GM19351 (cell line): ENCODE results near the gene TOPAZ1.

Source experiments
- ATAC-seq: cut with Tn5 transposase; IDR thresholded peaks from one replicate; pipeline ENCODE4 v1.9.1; 2021; ENCODE audit warnings: mild to moderate bottlenecking, moderate library complexity; ENCODE audit not compliant: unreplicated experiment

The TOPAZ1 gene

DNA sequence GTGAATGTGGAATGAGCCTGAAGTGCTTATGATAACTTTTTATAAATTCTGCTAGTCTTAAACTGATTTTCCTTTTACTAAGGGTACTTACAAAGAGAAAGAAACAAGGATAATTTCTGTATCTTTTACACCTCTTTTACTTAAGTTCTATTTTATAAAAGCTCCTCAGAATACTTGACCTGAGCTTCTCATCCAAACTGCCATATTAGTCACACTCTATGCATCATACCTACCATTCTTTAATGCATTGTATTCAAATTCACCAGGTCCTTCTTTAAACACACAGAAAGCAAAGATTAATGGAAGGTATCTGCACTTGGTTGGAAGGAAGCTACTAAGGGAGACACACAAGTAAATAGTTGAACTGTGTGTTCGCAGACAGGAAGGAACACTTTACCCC lies 1.6 kb upstream of the TOPAZ1 start:
- no peak for ATAC-seq

DNA sequence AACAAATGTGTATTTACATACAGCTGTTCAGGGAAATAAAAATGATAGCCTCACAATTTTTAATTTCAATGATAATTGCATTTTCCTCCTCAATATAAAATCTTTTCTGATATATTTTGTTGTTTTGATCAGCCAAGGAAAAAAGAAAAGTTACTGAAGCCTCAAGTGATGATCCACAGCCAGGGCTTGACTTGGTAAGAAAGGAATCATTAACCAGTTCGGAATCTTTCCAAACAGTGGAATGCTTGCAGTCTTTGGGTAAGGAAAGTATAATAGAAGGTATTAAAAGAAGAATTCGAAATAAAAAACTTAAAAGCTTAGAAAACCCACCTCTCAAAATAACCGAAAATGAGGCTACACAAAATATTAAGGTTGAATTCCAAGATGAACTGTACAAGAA lies 1.0 kb downstream of the TOPAZ1 start:
- ATAC-seq = no peak

DNA sequence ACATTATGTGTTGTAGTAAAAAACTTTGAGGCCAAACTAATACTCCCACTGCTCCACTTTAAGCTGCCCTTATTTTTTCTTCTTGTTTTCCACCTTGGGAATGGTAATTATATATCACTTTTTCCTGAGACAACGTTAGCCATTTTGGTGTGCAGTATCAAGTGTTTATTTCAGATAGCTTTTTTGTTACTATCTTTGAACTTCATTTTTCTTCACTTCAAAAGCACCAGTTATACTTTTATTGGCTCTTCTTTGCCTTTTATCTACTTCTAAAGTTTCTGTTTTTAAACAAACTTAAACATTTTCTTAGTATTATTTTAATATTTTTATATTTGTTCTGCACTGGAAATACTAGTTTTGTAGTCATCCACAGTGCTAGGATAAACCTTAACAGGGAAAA lies 6.5 kb downstream of the TOPAZ1 start:
- no peak for ATAC-seq

DNA sequence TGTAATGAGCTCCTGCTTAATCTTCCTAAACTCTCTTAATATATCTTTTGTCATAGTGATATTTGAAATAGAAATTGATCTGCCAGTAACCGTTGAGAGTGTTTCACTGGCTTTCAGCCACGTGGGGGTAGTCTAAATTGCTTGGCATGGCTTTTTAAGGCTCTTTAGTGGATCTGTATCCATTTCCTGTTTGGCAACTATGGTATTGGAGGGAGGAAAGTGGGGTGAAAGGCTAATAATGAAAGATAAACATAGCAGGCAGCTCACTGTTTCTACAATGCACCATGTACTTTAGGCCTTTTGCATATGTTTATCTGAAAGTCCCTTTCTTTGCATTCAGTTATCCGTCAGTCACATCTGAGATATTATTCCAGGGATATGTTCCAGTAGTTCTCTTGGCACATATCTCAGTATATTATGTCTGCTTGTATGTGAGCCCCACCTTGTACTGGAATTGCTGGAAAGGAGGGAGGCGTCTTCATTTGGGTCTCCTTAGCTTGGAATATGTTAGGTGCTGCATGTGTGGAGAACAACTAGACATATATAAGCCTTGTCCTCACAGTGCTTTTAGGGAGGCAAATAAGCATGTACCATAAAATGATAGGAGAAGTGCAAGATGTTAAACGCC lies 10.8 kb downstream of the TOPAZ1 start:
- ATAC-seq = no peak

DNA sequence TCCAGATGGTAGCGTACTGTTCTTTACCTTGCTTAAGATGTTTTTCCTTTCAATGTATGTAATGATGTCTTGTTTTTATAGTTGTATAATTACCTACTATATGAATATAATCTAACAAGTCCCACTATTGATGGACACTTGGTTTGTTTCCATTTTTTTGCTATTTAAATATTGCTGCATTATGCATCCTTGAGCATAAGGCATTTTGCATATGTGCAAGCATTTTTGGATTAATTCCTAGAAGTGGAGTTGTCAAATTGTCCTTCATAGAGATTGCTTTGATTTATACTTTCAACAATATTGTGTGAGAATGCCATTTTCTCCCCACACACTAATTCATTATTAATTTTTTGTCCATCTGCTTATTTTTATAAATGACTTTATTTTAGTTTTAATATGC lies 17.7 kb downstream of the TOPAZ1 start:
- no peak for ATAC-seq

DNA sequence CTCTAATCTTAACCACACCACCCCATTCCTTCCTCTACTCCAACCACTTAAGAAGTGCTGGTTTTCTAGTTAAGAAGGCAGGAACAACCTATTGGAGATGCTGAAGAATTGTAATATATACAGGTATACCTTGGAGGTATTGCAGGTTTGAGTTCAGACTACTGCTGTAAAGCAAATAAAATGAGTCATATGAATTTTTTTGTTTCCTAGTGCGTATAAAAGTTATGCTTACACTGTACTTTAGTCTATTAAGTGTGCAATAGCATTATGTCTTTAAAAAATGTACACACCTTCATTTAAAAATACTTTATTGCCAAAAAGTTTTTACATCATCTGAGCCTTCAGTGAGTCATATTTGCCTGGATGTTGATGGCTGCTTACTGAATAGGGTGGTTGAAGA lies 22.5 kb downstream of the TOPAZ1 start:
- no peak for ATAC-seq

DNA sequence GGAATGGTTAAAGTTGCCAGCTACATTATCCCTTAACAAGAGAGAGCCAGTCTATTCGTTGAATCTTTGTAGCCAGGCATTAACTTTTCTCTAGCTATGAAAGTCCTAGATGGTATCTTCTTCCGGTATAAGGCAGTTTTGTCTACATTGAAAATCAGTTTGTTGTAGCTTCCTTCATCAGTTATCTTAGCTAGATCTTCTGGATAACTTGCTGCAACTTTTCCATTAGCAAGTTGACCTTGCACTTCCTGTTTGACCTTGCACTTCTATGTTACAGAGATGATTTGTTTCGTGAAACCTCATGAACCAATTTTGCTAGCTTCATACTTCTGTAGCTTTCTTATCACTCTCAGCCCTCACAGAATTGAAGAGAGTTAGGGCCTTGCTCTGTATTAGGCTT lies 24.1 kb downstream of the TOPAZ1 start:
- no peak for ATAC-seq

DNA sequence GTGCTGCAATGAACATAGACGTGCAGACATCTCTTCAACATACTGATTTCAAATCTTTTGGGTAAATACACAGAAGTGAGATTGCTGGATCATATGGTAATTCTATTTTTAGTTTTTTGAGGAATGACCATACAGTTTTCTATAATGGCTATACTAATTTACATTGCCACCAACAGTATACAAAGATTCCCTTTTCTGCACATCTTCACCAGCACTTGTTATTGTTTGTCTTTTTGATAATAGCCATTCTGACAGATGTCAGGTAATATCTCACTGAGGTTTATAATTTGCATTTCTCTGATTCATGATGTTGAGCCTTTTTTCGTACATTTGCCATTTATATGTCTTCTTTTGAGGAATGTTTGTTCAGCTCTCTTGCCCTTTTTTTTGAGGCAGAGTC lies 30.5 kb downstream of the TOPAZ1 start:
- no peak for ATAC-seq

DNA sequence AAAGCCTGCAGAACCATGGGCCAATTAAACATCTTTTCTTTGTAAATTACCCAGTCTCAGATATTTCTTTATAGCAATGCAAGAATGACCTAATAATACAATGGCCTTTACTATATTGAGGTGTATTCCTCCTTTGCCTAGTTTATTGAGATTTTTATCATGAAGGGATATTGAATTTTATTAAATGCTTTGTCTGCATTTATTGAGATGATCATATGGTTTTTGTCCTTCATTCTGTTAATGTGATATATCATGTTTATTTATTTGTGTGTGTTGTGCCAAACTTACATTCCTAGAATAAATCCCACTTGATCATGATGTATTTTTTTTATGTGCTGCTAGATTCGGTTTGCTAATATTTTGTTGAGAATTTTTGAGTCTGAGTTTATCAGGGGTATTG lies 36.2 kb downstream of the TOPAZ1 start:
- ATAC-seq = no peak

DNA sequence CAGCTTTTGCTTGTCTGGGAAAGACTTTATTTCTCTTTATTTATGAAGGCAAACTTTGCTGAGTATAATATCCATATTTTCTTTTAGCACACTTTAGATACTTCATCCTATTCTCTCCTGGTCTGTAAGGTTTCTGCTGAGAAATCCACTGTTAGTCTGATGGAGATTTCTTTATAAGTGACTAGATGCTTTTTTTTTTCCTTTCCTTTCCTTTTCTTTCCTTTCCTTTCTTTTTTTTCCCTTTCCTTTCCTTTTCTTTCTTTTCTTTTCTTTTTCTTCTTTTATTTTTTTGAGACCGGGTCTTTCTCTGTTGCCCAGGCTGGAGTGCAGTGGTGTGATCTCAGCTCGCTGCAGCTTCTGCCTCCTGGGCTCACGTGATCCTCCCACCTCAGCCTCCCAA lies 38.4 kb downstream of the TOPAZ1 start:
- ATAC-seq = no peak

DNA sequence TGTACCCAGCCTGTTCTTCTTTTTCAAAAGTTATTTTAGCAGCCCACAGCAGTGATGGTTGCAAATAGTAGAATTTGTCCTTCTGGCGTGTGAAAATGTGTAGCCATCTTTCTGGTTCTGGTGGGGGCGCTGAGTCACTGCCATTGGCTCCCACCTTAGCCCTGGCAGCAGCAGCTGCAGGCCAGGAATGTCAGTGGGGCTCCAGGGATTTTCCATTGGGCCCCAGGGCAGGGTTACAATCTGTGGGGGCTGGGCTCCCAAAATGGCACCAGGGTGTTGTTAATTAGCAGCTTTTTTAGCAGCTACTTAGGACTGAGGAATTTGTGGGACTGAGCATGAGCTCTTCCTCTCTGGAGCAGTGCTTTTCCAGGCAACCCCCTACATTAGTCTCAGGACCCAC lies 38.9 kb downstream of the TOPAZ1 start:
- no peak for ATAC-seq

DNA sequence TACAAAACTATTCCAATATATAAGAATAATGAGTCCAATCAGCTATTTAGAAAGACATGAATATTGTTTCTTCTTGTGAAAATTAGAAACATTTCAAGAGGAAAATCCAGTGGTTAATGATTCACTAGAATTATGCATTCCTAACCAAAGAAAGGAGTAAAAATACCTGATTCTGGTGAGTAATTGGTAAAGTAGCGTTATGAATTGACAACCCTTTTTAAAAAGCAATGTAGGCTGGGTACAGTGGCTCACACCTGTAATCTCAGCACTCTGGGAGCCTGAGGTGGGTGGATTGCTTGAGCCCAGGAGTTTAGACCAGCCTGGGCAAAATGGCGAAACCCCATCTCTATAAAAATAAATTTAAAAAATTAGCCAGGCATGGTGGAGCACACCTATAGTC lies 43.3 kb downstream of the TOPAZ1 start:
- no peak for ATAC-seq

DNA sequence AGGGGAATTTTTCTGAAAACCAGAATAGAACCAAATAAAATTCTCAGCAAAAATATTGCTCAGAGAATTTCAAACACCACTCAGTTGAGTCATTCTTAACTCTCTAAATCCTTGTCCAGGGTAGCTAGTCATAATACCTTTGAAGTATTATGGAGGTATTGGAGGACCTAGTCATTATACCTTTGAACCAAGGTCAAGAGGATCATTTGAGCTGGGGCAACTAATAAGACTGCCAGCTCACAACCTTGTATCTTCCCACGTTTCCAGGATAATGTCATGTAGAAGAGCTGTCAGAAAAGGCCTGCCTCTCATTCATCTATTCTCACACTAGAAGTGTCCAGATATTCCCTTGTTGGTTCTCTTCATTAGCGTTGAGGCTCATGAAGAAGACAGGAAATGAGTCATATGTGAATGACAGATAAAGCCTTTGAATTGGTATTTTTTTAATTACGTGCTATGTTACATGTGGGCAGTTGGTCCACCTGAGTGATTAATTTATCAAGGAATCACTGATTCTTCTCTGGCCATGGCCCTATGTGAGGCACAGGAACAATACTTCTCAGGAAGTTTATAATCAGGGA lies 48.3 kb downstream of the TOPAZ1 start:
- no peak for ATAC-seq

DNA sequence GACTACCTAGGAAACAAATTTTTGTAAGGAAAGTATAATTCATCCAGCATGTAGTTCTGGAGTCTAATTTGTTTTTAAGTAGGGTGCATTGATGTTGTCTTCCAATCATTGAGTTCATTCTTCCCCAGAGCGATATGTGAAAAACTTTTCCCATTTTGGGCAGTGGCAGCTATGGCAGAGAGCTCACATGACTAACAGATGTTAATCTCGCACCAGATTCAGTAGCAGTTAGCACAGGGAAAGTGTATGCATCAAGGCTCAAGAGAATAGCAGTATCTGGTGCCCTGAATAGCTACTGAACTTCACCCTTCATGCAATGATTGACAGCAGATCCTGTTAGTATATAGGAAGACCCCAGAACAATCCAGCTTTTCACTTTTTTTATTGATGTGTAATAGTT lies 50.6 kb downstream of the TOPAZ1 start:
- no peak for ATAC-seq

DNA sequence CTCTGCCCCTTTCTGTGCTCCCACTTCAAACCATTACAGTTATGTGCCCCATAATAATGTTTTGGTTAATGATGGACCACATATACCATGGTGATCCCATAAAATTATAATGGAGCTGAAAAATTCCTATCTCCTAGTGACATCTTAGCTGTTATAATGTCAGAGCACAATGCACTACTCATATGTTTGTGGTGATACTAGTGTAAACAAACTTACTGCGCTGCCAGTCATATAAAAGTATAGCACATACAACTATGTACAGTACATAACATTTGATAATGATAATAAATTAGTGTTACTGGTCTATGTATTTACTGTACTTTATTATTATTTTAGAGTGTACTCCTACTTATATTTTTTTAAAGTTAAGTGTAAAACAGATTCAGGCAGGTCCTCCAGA lies 51.3 kb downstream of the TOPAZ1 start:
- no peak for ATAC-seq

DNA sequence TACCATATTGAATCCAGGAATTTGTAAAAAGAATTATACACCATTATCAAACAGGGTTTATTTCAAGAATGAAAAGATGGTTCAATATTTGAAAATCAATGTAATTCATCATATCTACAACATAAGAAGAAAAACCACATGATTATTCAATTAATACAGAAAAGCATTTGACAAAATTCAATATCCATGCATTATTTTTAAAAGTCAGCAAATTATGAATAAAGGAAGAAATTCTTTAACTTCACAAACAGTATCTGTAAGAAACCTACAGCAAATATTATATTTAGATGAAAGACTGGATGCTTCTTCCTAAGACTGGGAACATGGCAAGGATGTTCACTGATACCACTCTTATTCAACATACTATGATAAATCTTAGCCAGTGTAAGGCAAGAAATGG lies 55.6 kb downstream of the TOPAZ1 start:
- ATAC-seq = no peak

DNA sequence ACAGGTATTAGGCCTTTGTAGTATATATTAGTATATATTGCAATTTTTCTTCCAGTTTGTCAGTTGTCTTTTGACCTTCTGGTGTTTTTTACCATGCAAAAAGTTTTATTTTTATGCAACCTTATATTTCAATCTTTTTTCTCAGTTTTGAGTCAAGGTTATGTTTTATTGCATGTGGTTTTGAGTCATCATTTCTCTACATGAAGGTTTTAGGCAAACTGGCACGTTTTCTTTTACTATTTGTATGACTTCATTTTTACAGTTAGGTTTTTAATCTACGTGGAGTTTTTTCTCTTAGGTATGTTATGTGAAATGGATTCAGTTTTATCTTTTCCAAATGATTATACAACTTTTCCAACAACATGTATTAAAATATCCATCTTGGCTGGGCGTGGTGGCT lies 60.1 kb downstream of the TOPAZ1 start:
- no peak for ATAC-seq

DNA sequence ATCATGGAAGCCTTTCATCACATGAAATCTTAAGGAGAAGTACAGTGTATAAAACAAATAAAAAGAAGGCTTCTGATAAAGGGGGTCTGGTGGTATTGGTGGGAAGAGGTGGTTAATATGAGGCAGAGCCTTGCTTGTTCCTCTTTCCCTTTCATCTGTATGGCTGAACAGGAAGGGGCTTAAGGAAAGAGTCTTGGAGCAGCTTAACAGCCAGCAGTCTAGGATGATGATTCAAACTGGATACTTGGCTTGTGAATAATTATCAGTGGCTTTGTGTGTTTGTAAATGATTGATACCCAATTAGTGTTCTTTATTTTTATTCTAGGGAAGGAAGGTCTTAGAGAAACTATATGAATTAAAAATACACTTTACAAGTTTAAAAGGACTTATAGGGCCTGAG lies 67.8 kb downstream of the TOPAZ1 start:
- ATAC-seq = no peak

DNA sequence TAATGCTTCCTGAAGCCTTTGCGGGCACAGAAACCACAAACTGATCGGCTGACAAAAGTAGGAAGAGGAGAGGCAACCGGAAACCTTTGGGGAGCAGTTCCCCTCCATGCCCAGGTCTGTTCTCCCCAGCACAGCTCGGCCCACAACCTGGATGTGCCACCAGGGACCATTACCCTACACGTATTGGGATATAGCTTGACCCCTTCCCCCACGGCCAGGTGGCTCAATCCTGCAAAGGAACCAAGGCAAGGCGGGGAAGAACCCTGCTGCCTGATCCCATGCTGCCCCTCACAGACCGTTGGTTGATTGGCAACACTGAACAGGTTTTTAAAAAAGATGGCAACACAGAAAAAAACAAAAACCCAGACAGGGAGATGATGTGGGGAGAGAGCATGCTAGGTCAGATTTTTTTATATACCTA lies 77.2 kb downstream of the TOPAZ1 start:
- no peak for ATAC-seq

DNA sequence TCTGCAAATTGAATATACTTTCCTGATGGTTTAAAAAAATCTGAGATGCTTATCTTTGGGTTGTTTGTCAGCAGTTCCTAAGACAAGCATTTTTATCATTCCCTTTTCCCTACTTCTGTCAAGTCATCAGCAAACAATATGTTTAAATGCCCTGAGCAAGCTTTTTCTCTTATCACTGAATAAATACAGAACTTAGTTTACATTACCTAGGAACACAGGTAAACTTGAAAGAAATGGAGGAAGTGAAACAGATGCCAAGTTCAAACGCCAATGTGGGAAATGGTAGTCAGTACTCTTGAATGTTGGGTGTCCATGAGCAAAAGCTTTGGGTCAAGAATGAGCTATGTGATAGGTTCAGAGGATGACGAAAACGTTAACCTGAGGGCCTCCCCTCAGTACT lies 79.6 kb downstream of the TOPAZ1 start:
- ATAC-seq = no peak

DNA sequence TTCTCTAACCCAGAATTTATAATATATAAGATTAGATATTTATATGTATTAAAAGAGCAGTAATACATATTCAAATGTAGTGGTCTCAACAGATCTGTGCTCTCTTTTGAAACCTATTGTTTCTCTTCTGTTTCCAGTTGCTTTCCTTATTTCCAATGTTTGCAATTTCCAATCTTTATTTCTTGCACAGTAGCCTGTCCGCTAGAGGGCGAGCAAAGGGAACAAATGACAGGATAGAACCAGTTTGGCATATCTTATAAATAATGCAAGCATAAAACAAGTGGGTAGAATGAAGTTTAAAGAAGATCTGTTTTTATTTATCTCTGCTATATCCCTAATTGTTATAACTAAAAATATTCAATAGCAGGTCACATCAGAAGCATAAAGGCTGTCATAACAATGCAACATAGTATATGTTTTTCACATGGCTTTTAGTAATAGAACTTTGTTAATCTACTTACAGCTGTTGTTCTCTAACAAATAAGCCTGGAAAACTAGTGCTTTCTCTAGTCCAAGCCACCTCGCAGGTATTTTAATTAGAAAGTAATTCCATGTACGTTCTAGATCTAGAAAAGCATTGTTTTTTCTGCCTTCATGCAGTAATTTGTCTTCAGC lies 81.8 kb downstream of the TOPAZ1 start:
- no peak for ATAC-seq

DNA sequence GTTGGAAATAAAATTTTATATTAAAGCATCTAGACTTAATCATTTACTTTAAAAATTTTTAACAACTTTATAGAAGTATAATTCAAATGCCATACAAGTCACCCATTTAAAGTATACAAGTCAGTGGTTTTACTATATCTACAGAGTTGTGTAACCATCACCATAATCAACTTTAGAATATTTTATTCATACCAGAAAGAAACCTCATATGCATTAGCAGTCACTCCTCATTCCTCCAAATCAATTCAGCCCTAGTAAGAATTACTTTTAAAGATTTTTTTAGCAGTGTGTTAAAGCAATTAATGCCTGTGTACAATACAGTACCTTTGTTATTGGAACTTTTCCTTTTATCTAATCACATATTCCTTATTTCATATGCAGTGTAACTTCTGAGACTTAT lies 82.9 kb downstream of the TOPAZ1 start:
- ATAC-seq = no peak

DNA sequence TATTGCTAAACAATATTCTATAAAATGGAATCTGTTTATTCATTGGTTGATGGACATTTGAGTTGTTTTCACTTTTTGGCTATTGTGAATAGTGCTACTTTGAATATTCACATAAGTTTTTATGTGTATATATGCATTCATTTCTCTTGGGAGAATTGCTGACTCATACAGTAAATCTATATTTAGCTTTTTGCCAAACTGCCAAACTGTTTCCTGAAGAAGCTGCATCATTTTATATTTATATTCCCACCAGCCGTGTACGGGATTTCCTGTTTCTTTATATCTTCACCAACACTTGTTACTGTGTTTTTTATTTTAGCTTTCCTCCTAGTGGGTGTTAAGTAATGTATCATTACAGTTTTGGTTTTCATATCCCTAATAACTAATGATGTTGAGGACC lies 84.3 kb downstream of the TOPAZ1 start:
- no peak for ATAC-seq
